Vagina (tissue), 2 donors: ENCODE results near the gene NCOR1.

ENCODE experiments used
- POLR2A ChIP-seq, 2 donors: fragments of 450-650 bp; IDR thresholded peaks; one replicate each; pipeline ENCODE4 v1.6.1; 2017; ENCODE audit warnings: antibody characterized with exemption in 2 of 2, mild to moderate bottlenecking in 2 of 2, moderate library complexity in 2 of 2
- POLR2AphosphoS5 ChIP-seq, 2 donors: sonication (generic); formaldehyde crosslinking; IDR thresholded peaks; one replicate each; pipeline ENCODE4 v1.9.0; 2017; ENCODE audit warnings: antibody characterized with exemption in 2 of 2, mild to moderate bottlenecking in 2 of 2, low read depth in 1 of 2; ENCODE audit not compliant: insufficient read depth in 1 of 2
- TF ChIP-seq, protein P1 (sequence below), 3 experiments: fragments of 450-650 bp in 2 of 3; fragments of 200-600 bp in 1 of 3; sonication (generic) in 1 of 3; IDR thresholded peaks; one replicate each; pipeline ENCODE4 v1.5.1; 2017 to 2019; ENCODE audit warnings: antibody characterized with exemption in 3 of 3, mild to moderate bottlenecking in 2 of 3, moderate library complexity in 2 of 3

DNA sequence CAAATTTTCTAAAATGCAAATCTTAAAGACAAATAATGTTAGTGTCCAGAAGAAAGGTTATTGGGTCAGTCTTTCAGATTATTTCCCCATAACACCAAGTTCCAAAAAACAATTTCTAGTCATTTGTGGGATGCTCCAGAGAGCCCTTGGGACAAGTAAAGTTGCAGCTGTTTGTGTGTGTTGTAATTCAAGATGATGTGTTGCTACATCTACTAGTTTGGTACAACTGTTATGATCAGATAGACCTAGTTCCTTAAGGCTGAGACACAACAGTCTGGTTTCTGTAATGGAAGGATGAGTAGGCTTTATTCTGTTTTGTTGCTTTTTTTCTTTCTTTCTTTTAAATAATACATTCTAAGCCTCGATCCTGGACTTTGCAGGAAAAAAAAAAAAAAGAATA lies 43.6 kb upstream of the NCOR1 start:
- no peak for TF ChIP-seq POLR2A (IDR thresholded peaks at IDR 0.05)
- peak in 1 of 2 donors; percentile 23 for TF ChIP-seq POLR2AphosphoS5 (IDR thresholded peaks at IDR 0.05; ENCODE audit: insufficient read depth in 1 of 2, low read depth in 1 of 2)
- TF ChIP-seq, protein P1, sequence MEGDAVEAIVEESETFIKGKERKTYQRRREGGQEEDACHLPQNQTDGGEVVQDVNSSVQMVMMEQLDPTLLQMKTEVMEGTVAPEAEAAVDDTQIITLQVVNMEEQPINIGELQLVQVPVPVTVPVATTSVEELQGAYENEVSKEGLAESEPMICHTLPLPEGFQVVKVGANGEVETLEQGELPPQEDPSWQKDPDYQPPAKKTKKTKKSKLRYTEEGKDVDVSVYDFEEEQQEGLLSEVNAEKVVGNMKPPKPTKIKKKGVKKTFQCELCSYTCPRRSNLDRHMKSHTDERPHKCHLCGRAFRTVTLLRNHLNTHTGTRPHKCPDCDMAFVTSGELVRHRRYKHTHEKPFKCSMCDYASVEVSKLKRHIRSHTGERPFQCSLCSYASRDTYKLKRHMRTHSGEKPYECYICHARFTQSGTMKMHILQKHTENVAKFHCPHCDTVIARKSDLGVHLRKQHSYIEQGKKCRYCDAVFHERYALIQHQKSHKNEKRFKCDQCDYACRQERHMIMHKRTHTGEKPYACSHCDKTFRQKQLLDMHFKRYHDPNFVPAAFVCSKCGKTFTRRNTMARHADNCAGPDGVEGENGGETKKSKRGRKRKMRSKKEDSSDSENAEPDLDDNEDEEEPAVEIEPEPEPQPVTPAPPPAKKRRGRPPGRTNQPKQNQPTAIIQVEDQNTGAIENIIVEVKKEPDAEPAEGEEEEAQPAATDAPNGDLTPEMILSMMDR (IDR thresholded peaks at IDR 0.05): no peak
